ENCODE measurements around the gene UNKL.

GRCh38 chr16:1454561-1454960 lies 40.1 kb upstream of the UNKL start:
- TF ChIP-seq CTCF (conservative IDR thresholded peaks at IDR 0.05 in 1 of 2, IDR thresholded peaks at IDR 0.05 in 1 of 2; ENCODE audit: extremely low read depth in 1 of 2, insufficient read depth in 1 of 2, low read depth in 1 of 2, low read length in 2 of 2) (no peak), EZH2 (IDR thresholded peaks at IDR 0.05; ENCODE audit: borderline replicate concordance, low read length) (no peak)
